GM06990 (cell line): ENCODE results near the gene FRY.
A peak's percentile ranks its signal among the peaks of the same experiment; 100 is the strongest.

Experiments used
- DNase-seq: peaks from one replicate; pipeline ENCODE4 v3.0.0-alpha.2; 2011; ENCODE audit not compliant: insufficient read length; ENCODE audit errors: extremely low read depth
- H3K27me3 ChIP-seq: replicated peaks from 2 replicates; pipeline ENCODE4 v1.6.0; 2011; ENCODE audit warnings: low read length; ENCODE audit not compliant: control insufficient read depth, insufficient read depth
- H3K36me3 ChIP-seq: 2 replicates; pipeline ENCODE4 v1.5.1; 2011; ENCODE audit warnings: low read length; ENCODE audit not compliant: control insufficient read depth, insufficient read depth
- H3K4me3 ChIP-seq: replicated peaks from 2 replicates; pipeline ENCODE4 v1.5.1; 2011; ENCODE audit warnings: low read depth, mild to moderate bottlenecking, control low read depth, low read length
- CTCF ChIP-seq: IDR thresholded peaks from 2 replicates; pipeline ENCODE4 v1.5.1; 2011; ENCODE audit warnings: low read length, control low read depth, mild to moderate bottlenecking, inconsistent platforms; ENCODE audit not compliant: insufficient read depth, poor library complexity, severe bottlenecking

The FRY gene

GRCh38 chr13:32309312-32310133 lies 277.9 kb downstream of the FRY start:
- H3K27me3 ChIP-seq = no peaks in the 10 kb centered on the region
- H3K36me3 ChIP-seq = no peaks in the 10 kb centered on the region
- DNase-seq = no peak
- no peak overlapping the region for H3K4me3 ChIP-seq
- TF ChIP-seq CTCF = no peak

- peak; percentile 8 for DNase-seq
- no peaks in the 10 kb centered on the region for H3K36me3 ChIP-seq
- H3K4me3 ChIP-seq = no peak overlapping the region
- H3K27me3 ChIP-seq = no peaks in the 10 kb centered on the region
- peak; percentile 57 for TF ChIP-seq CTCF
These were observed 278.6 kb downstream of the FRY start for GRCh38 chr13:32310134-32310706.

GRCh38 chr13:32311188-32311897 lies 279.8 kb downstream of the FRY start:
- no peaks in the 10 kb centered on the region for H3K27me3 ChIP-seq
- no peak overlapping the region for H3K4me3 ChIP-seq
- DNase-seq = peak; percentile 6
- TF ChIP-seq CTCF = no peak
- H3K36me3 ChIP-seq = no peaks in the 10 kb centered on the region

GRCh38 chr13:32314271-32315237 lies 283.0 kb downstream of the FRY start:
- Histone ChIP-seq H3K4me3 (peak overlapping the region; percentile 75), H3K27me3 (no peaks in the 10 kb centered on the region), H3K36me3 (no peaks in the 10 kb centered on the region; the same call in 1 of the 2 replicates)
- no peak for DNase-seq
- TF ChIP-seq CTCF = no peak

- H3K27me3 ChIP-seq = no peaks in the 10 kb centered on the region
- no peaks in the 10 kb centered on the region; the same call in 1 of the 2 replicates for H3K36me3 ChIP-seq
- TF ChIP-seq CTCF = no peak
- peak; percentile 93 for DNase-seq
- H3K4me3 ChIP-seq = peak within 1 kb of the TSS; percentile 75
These were observed 283.9 kb downstream of the FRY start, which contains the start of the genes BRCA2 and ZAR1L for GRCh38 chr13:32315238-32316027. Gene BRCA2 (plus strand): TSS chr13:32315508. CDS start chr13:32316461, 953 bp downstream. Gene ZAR1L (minus strand): TSS chr13:32315363. CDS start chr13:32311925, 3,438 bp downstream.
